ENCODE measurements around the gene NBAS.
"Not testable (repeated sequence)": the region's sequence is repeated elsewhere in the genome, so short reads cannot be mapped to it uniquely, and the experiment has no call there.

DNA sequence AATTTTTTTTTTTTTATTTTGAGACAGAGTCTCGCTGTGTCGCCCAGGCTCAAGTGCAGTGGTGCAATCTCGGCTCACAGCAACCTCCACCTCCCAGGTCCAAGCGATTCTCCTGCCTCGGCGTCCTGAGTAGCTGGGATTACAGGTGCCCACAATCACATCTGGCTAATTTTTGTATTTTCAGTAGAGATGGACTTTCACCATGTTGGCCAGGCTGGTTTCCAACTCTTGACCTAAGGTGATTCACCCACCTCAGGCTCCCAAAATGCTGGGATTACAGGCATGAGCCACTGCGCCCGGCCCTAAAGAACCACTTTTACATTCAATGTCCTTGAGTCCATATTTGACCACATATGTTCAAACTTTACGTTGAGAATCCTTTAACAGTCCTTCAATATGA is 156.6 kb downstream of the NBAS start:
- TF ChIP-seq RFX5 (IDR thresholded peaks at IDR 0.05; ENCODE audit: low read depth, low read length); FOS (IDR thresholded peaks at IDR 0.05; ENCODE audit: low read depth, low read length); CEBPB (IDR thresholded peaks at IDR 0.05; ENCODE audit: low read depth, low read length); SMC3 (IDR thresholded peaks at IDR 0.05; ENCODE audit: low read depth, low read length); CTCF (conservative IDR thresholded peaks at IDR 0.05; ENCODE audit: low read depth, low read length); POLR2A (IDR thresholded peaks at IDR 0.05; ENCODE audit: low read depth, low read length); MXI1 (IDR thresholded peaks at IDR 0.05; ENCODE audit: borderline replicate concordance, low read depth, low read length); BHLHE40 (IDR thresholded peaks at IDR 0.05; ENCODE audit: low read depth, low read length); NFE2L2 (IDR thresholded peaks at IDR 0.05; ENCODE audit: low read depth, low read length); MAZ (IDR thresholded peaks at IDR 0.05; ENCODE audit: borderline replicate concordance, low read depth, low read length); RCOR1 (IDR thresholded peaks at IDR 0.05; ENCODE audit: insufficient replicate concordance, low read length): not testable (repeated sequence)
- TF ChIP-seq, protein P1, sequence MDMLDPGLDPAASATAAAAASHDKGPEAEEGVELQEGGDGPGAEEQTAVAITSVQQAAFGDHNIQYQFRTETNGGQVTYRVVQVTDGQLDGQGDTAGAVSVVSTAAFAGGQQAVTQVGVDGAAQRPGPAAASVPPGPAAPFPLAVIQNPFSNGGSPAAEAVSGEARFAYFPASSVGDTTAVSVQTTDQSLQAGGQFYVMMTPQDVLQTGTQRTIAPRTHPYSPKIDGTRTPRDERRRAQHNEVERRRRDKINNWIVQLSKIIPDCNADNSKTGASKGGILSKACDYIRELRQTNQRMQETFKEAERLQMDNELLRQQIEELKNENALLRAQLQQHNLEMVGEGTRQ (IDR thresholded peaks at IDR 0.05; ENCODE audit: low read depth, low read length), result not testable (repeated sequence)
- TF ChIP-seq, protein P2, sequence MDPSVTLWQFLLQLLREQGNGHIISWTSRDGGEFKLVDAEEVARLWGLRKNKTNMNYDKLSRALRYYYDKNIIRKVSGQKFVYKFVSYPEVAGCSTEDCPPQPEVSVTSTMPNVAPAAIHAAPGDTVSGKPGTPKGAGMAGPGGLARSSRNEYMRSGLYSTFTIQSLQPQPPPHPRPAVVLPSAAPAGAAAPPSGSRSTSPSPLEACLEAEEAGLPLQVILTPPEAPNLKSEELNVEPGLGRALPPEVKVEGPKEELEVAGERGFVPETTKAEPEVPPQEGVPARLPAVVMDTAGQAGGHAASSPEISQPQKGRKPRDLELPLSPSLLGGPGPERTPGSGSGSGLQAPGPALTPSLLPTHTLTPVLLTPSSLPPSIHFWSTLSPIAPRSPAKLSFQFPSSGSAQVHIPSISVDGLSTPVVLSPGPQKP (IDR thresholded peaks at IDR 0.05; ENCODE audit: borderline replicate concordance, low read depth, low read length), result not testable (repeated sequence)

Data from IMR-90 (cell line).